K562 (cell line): ENCODE results near the gene GPR135.

Experiments
- CTBP1 ChIP-seq: fragments of 450-650 bp; IDR thresholded peaks from 2 replicates; pipeline ENCODE4 v1.6.1; 2016; ENCODE audit warnings: borderline replicate concordance
- ELF1 ChIP-seq: fragments of 200-800 bp; sonication (Bioruptor generic); IDR thresholded peaks from 2 replicates; pipeline ENCODE4 v1.6.1; 2016; ENCODE audit warnings: missing genetic modification characterization, missing compliant biosample characterization
- JUN ChIP-seq, 2 experiments: sonication (generic) in 1 of 2; formaldehyde crosslinking in 1 of 2; IDR thresholded peaks; 2 replicates each; pipeline versions ENCODE4 v1.6.1 to v1.8.0; 2012 to 2022; ENCODE audit warnings: borderline replicate concordance in 2 of 2, mild to moderate bottlenecking in 2 of 2, improper control_type of control experiment in 1 of 2, low read depth in 1 of 2, low read length in 1 of 2, missing genetic modification reagents in 1 of 2
- NR1H2 ChIP-seq: sonication (generic); formaldehyde crosslinking; IDR thresholded peaks from 2 replicates; pipeline ENCODE4 v1.4.0; 2020; ENCODE audit warnings: mild to moderate bottlenecking, missing genetic modification reagents
- SIN3A ChIP-seq, 2 experiments: fragments of 150-350 bp in 1 of 2; IDR thresholded peaks; 2 replicates each; pipeline ENCODE4 v1.6.1; 2011 to 2016; ENCODE audit warnings: borderline replicate concordance in 2 of 2, low read depth in 2 of 2, low read length in 2 of 2, mild to moderate bottlenecking in 2 of 2, moderate library complexity in 2 of 2; ENCODE audit not compliant: control insufficient read depth in 1 of 2
- TBL1XR1 ChIP-seq, 2 experiments: IDR thresholded peaks; 2 replicates each; pipeline ENCODE4 v1.6.1; 2012; ENCODE audit warnings: improper control_type of control experiment in 2 of 2, low read length in 2 of 2, mild to moderate bottlenecking in 1 of 2
- TF ChIP-seq, protein P1 (sequence below): sonication (generic); formaldehyde crosslinking; IDR thresholded peaks from 2 replicates; pipeline ENCODE4 v1.8.0; 2022; ENCODE audit warnings: missing genetic modification reagents, mild to moderate bottlenecking, borderline replicate concordance
- TF ChIP-seq, protein P2 (sequence below): sonication (generic); formaldehyde crosslinking; IDR thresholded peaks from 2 replicates; pipeline ENCODE4 v1.9.0; 2022; ENCODE audit warnings: mild to moderate bottlenecking, missing genetic modification reagents
- TF ChIP-seq, protein P3 (sequence below), 3 experiments: IDR thresholded peaks in 2 of 3; conservative IDR thresholded peaks in 1 of 3; 2 replicates each; pipeline ENCODE4 v1.5.1; 2011 to 2012; ENCODE audit warnings: low read length in 3 of 3, mild to moderate bottlenecking in 3 of 3, control low read depth in 2 of 3, improper control_type of control experiment in 1 of 3, inconsistent platforms in 1 of 3, low read depth in 1 of 3, mixed read lengths in 1 of 3, moderate library complexity in 1 of 3; ENCODE audit not compliant: insufficient read depth in 2 of 3

- TF ChIP-seq CTBP1 (no peak), NR1H2 (CRISPR knock-in tag) (no peak), SIN3A (IDR thresholded peaks at IDR 0.05; ENCODE audit: borderline replicate concordance in 2 of 2, control insufficient read depth in 1 of 2, low read depth in 2 of 2, low read length in 2 of 2) (no peak), TBL1XR1 (IDR thresholded peaks at IDR 0.05; ENCODE audit: low read length in 2 of 2) (no peak), ELF1 (tag) (no peak), JUN (IDR thresholded peaks at IDR 0.05; ENCODE audit: borderline replicate concordance, low read depth, low read length) (no peak), JUN (CRISPR knock-in tag; IDR thresholded peaks at IDR 0.05; ENCODE audit: borderline replicate concordance) (no peak)
- TF ChIP-seq, protein P1, sequence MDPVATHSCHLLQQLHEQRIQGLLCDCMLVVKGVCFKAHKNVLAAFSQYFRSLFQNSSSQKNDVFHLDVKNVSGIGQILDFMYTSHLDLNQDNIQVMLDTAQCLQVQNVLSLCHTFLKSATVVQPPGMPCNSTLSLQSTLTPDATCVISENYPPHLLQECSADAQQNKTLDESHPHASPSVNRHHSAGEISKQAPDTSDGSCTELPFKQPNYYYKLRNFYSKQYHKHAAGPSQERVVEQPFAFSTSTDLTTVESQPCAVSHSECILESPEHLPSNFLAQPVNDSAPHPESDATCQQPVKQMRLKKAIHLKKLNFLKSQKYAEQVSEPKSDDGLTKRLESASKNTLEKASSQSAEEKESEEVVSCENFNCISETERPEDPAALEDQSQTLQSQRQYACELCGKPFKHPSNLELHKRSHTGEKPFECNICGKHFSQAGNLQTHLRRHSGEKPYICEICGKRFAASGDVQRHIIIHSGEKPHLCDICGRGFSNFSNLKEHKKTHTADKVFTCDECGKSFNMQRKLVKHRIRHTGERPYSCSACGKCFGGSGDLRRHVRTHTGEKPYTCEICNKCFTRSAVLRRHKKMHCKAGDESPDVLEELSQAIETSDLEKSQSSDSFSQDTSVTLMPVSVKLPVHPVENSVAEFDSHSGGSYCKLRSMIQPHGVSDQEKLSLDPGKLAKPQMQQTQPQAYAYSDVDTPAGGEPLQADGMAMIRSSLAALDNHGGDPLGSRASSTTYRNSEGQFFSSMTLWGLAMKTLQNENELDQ = no peak
- TF ChIP-seq, protein P2, sequence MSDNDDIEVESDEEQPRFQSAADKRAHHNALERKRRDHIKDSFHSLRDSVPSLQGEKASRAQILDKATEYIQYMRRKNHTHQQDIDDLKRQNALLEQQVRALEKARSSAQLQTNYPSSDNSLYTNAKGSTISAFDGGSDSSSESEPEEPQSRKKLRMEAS = no peak
- TF ChIP-seq, protein P3, sequence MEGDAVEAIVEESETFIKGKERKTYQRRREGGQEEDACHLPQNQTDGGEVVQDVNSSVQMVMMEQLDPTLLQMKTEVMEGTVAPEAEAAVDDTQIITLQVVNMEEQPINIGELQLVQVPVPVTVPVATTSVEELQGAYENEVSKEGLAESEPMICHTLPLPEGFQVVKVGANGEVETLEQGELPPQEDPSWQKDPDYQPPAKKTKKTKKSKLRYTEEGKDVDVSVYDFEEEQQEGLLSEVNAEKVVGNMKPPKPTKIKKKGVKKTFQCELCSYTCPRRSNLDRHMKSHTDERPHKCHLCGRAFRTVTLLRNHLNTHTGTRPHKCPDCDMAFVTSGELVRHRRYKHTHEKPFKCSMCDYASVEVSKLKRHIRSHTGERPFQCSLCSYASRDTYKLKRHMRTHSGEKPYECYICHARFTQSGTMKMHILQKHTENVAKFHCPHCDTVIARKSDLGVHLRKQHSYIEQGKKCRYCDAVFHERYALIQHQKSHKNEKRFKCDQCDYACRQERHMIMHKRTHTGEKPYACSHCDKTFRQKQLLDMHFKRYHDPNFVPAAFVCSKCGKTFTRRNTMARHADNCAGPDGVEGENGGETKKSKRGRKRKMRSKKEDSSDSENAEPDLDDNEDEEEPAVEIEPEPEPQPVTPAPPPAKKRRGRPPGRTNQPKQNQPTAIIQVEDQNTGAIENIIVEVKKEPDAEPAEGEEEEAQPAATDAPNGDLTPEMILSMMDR (IDR thresholded peaks at IDR 0.05 in 2 of 3, conservative IDR thresholded peaks at IDR 0.05 in 1 of 3; ENCODE audit: insufficient read depth in 2 of 3, low read depth in 1 of 3, low read length in 3 of 3) = no peak
Observed at GRCh38 chr14:59481407-59481806, 16.2 kb upstream of the GPR135 start.
